GM12878 (cell line): ENCODE measurements around the gene FNIP1. TPM values are rescaled to one million over a fixed set of nuclear protein-coding genes. Genes with fewer than 3 reads are reported as not detected.

ENCODE experiments used
- ATAC-seq: fragments of 200-7000 bp; cut with Tn5 transposase; 3 replicates; pipeline ENCODE4 v1.9.1; 2020; ENCODE audit warnings: mild to moderate bottlenecking, moderate library complexity
- BruUV-seq: library from RNA; stranded (reverse); fragments of 400-500 nt; replicated peaks from 2 replicates; lab custom pipeline; 2021; lab: Mats Ljungman, UMichigan
- CTCF ChIA-PET: fragments of 300-600 bp; sonication (Branson Sonifier 250); formaldehyde crosslinking; extraction: SDS; loops from one replicate; lab custom pipeline; 2021; ENCODE audit warnings: inconsistent platforms; lab: Yijun Ruan, JAX
- POLR2A ChIA-PET: fragments of 350-600 bp; formaldehyde crosslinking; extraction: SDS; loops from one replicate; lab custom pipeline; 2021; ENCODE audit warnings: inconsistent platforms; lab: Charles Lee
- RAD21 ChIA-PET: fragments of 300-600 bp; sonication (Branson Sonifier 250); formaldehyde crosslinking; loops from one replicate; lab custom pipeline; 2023; ENCODE audit warnings: antibody characterized with exemption; ENCODE audit not compliant: unreplicated experiment; lab: Charles Lee
- SMC1A ChIA-PET: fragments of 300-600 bp; sonication (Branson Sonifier 250); formaldehyde crosslinking; loops from one replicate; lab custom pipeline; 2023; ENCODE audit not compliant: unreplicated experiment, uncharacterized antibody; lab: Charles Lee
- DNase-seq: peaks from one replicate; pipeline ENCODE4 v3.0.0-alpha.2; 2011; ENCODE audit warnings: low read depth, low spot score
- FAIRE-seq: peaks from 3 replicates; lab custom pipeline; 2011; peaks lifted over from hg19 to GRCh38; lab: Jason Lieb, UNC
- H2AFZ ChIP-seq: 2 replicates; pipeline ENCODE4 v1.6.0; 2011; ENCODE audit warnings: low read depth, low read length, control low read depth; ENCODE audit not compliant: control insufficient read depth
- H3K27ac ChIP-seq: 2 replicates; pipeline ENCODE4 v1.5.1; 2011; ENCODE audit warnings: control low read depth; ENCODE audit not compliant: control insufficient read depth, insufficient read depth
- H3K27me3 ChIP-seq, 2 experiments: replicated peaks in 1 of 2; 2 replicates each; pipeline versions ENCODE4 v1.6.0 to v1.6.1; 2011; ENCODE audit warnings: low read length in 1 of 2; ENCODE audit not compliant: control insufficient read depth in 2 of 2, insufficient read depth in 2 of 2
- H3K36me3 ChIP-seq, 2 experiments: 2 replicates each; pipeline ENCODE4 v1.5.1; 2011; ENCODE audit warnings: low read length in 1 of 2; ENCODE audit not compliant: control insufficient read depth in 2 of 2, insufficient read depth in 2 of 2
- H3K4me1 ChIP-seq: 2 replicates; pipeline ENCODE4 v1.6.1; 2011; ENCODE audit warnings: mild to moderate bottlenecking, low read length, moderate library complexity, mixed read lengths; ENCODE audit not compliant: control insufficient read depth, insufficient read depth
- H3K4me2 ChIP-seq: 2 replicates; pipeline ENCODE4 v1.6.0; 2011; ENCODE audit warnings: control low read depth; ENCODE audit not compliant: control insufficient read depth, insufficient read depth
- H3K4me3 ChIP-seq: fragments of 200-600 bp; sonication (generic); 2 replicates; pipeline ENCODE4 v1.5.1; 2016
- H3K79me2 ChIP-seq: 2 replicates; pipeline ENCODE4 v1.6.0; 2011; ENCODE audit warnings: low read length; ENCODE audit not compliant: control insufficient read depth, insufficient read depth
- H3K9ac ChIP-seq: 2 replicates; pipeline ENCODE4 v1.8.0; 2011; ENCODE audit warnings: low read length, control low read depth, mixed read lengths; ENCODE audit not compliant: control insufficient read depth, insufficient read depth
- H3K9me3 ChIP-seq: replicated peaks from 3 replicates; pipeline ENCODE4 v1.5.1; 2011; ENCODE audit warnings: mild to moderate bottlenecking, low read length; ENCODE audit not compliant: control insufficient read depth, insufficient read depth
- H4K20me1 ChIP-seq: 2 replicates; pipeline ENCODE4 v1.6.0; 2011; ENCODE audit not compliant: control insufficient read depth, insufficient read depth
- CREB1 ChIP-seq: IDR thresholded peaks from 2 replicates; pipeline ENCODE4 v1.6.1; 2012; ENCODE audit warnings: low read depth, mild to moderate bottlenecking, inconsistent platforms
- FOXM1 ChIP-seq: IDR thresholded peaks from 2 replicates; pipeline ENCODE4 v1.6.1; 2012; ENCODE audit warnings: low read depth, mild to moderate bottlenecking, inconsistent platforms, low read length, moderate library complexity
- GABPA ChIP-seq: IDR thresholded peaks from 2 replicates; pipeline ENCODE4 v1.6.1; 2014; ENCODE audit warnings: antibody characterized with exemption, low read depth, mild to moderate bottlenecking, inconsistent platforms
- GATAD2B ChIP-seq: fragments of 450-650 bp; conservative IDR thresholded peaks from 2 replicates; pipeline ENCODE4 v1.6.1; 2017; ENCODE audit warnings: low read depth, mild to moderate bottlenecking, moderate library complexity
- HCFC1 ChIP-seq: fragments of 150-350 bp; IDR thresholded peaks from 2 replicates; pipeline ENCODE4 v1.6.1; 2014; ENCODE audit warnings: low read length
- KAT2A ChIP-seq: conservative IDR thresholded peaks from 2 replicates; pipeline ENCODE4 v1.6.1; 2011; ENCODE audit warnings: low read depth, low read length; ENCODE audit not compliant: control insufficient read depth
- LARP7 ChIP-seq: fragments of 450-650 bp; IDR thresholded peaks from 2 replicates; pipeline ENCODE4 v1.6.1; 2017; ENCODE audit warnings: mild to moderate bottlenecking
- MTA2 ChIP-seq: fragments of 450-650 bp; IDR thresholded peaks from 2 replicates; pipeline ENCODE4 v1.6.1; 2016; ENCODE audit warnings: low read depth, mild to moderate bottlenecking, moderate library complexity
- MYB ChIP-seq: fragments of 150-350 bp; IDR thresholded peaks from 2 replicates; pipeline ENCODE4 v1.6.1; 2014; ENCODE audit warnings: mild to moderate bottlenecking, low read depth, low read length, borderline replicate concordance
- MYC ChIP-seq: IDR thresholded peaks from 2 replicates; pipeline ENCODE4 v1.6.1; 2011; ENCODE audit warnings: mild to moderate bottlenecking, low read length, moderate library complexity, inconsistent platforms; ENCODE audit not compliant: insufficient read depth, insufficient replicate concordance, insufficient read length, severe bottlenecking
- NR2F1 ChIP-seq: fragments of 450-650 bp; conservative IDR thresholded peaks from 2 replicates; pipeline ENCODE4 v1.6.1; 2017; ENCODE audit warnings: mild to moderate bottlenecking
- PAX8 ChIP-seq: fragments of 450-650 bp; IDR thresholded peaks from 2 replicates; pipeline ENCODE4 v1.6.1; 2017; ENCODE audit warnings: mild to moderate bottlenecking, moderate library complexity
- POLR2AphosphoS2 ChIP-seq: IDR thresholded peaks from 2 replicates; pipeline ENCODE4 v1.6.1; 2011; ENCODE audit warnings: low read depth, mild to moderate bottlenecking, low read length, improper control_type of control experiment, moderate library complexity
- RAD21 ChIP-seq: IDR thresholded peaks from 2 replicates; pipeline ENCODE4 v1.6.1; 2011; ENCODE audit warnings: mild to moderate bottlenecking, low read depth, low read length, moderate library complexity; ENCODE audit not compliant: insufficient read depth
- SRF ChIP-seq, 2 experiments: IDR thresholded peaks; 2 replicates each; pipeline ENCODE4 v1.6.1; 2011; ENCODE audit warnings: low read depth in 2 of 2, low read length in 2 of 2, mild to moderate bottlenecking in 1 of 2, moderate library complexity in 1 of 2
- TARDBP ChIP-seq: IDR thresholded peaks from 2 replicates; pipeline ENCODE4 v1.6.1; 2016; ENCODE audit warnings: borderline replicate concordance
- TBL1XR1 ChIP-seq: IDR thresholded peaks from 2 replicates; pipeline ENCODE4 v1.6.1; 2012; ENCODE audit warnings: low read depth, low read length, improper control_type of control experiment
- USF1 ChIP-seq: IDR thresholded peaks from 2 replicates; pipeline ENCODE4 v1.6.1; 2011; ENCODE audit warnings: borderline replicate concordance, low read depth, mild to moderate bottlenecking, moderate library complexity, mixed read lengths, low read length; ENCODE audit not compliant: insufficient read depth; ENCODE audit errors: extremely low read length
- ZNF592 ChIP-seq: fragments of 450-650 bp; IDR thresholded peaks from 2 replicates; pipeline ENCODE4 v1.6.1; 2017; ENCODE audit warnings: mild to moderate bottlenecking, moderate library complexity
- WGBS: methylation state at CpG from one replicate; pipeline ENCODE4 v1.1.6; 2016; ENCODE audit warnings: low lambda C conversion rate; ENCODE audit not compliant: insufficient replicate concordance, insufficient coverage; ENCODE audit errors: missing lambda C conversion rate; 5-methylcytosine and 5-hydroxymethylcytosine counted together
- in situ Hi-C: fragments of 300-500 bp; cut with MboI; formaldehyde crosslinking; loops from 9 replicates; pipeline ENCODE4 v1.14.3; 2018; ENCODE audit warnings: mixed read lengths
- intact Hi-C: fragments of 100-400 bp; cut with micrococcal nuclease; formaldehyde crosslinking; loops from one replicate; pipeline ENCODE4 v1.14.2; 2022; ENCODE audit not compliant: unreplicated experiment
- polyA plus RNA-seq, 11 experiments: library from polyadenylated mRNA; depleted of rRNA in 4 of 11; unstranded in 6 of 11; stranded (reverse) in 5 of 11; fragments of >200 nt; fragmentation: Nextera tagmentation in 4 of 11; fragmentation: Illumina TruSeq in 1 of 11; extraction: Ambion mirVana in 4 of 11; extraction: Trizol in 1 of 11; gene quantifications; 1 replicate in 1 of 11; 2 replicates in 10 of 11; pipeline versions ENCODE4 v1.2.1 to v1.2.3, GENCODE V29; 2011 to 2016; ENCODE audit warnings: inconsistent platforms in 2 of 11, missing spikeins in 2 of 11, low read depth in 1 of 11
- total RNA-seq, 4 experiments: library from RNA; depleted of rRNA in 3 of 4; stranded (reverse); fragments of >200 nt in 3 of 4; fragmentation: Illumina TruSeq in 1 of 4; extraction: Trizol in 1 of 4; gene quantifications; 2 replicates each; pipeline versions ENCODE4 v1.2.1 to v1.2.3, GENCODE V29; 2013 to 2021

FNIP1 gene
- total and polyA plus RNA-seq, 10 of the 15 experiments (the other 5 are each of a cell fraction or from before 2014, with no cell fraction given), result 4.3 to 18.0 (median 14.0) TPM

GRCh38 chr5:131607418-131607817 lies 189.4 kb downstream of the FNIP1 start:
- H3K4me2 ChIP-seq, result no peak overlapping the region
- FAIRE-seq, result no peak
- POLR2A ChIA-PET, result no interaction called here

More at GRCh38 chr5:131607418-131607817, 189.4 kb downstream of the FNIP1 start:
- no peak overlapping the region for H3K4me3 ChIP-seq
- H3K79me2 ChIP-seq, result peaks cover 66% of the 10 kb centered on the region
- peaks cover 4% of the 10 kb centered on the region for H3K4me1 ChIP-seq
- no peak overlapping the region for H3K9ac ChIP-seq
- TF ChIP-seq PAX8 (no peak), KAT2A (no peak), LARP7 (no peak), SRF (IDR thresholded peaks at IDR 0.05; ENCODE audit: low read depth in 2 of 2, low read length in 2 of 2) (no peak), MYC (no peak), NR2F1 (no peak), CREB1 (no peak), GABPA (no peak), MYB (no peak), POLR2AphosphoS2 (no peak), TBL1XR1 (no peak), HCFC1 (no peak), FOXM1 (no peak), MTA2 (no peak), USF1 (no peak), TARDBP (no peak), GATAD2B (no peak), RAD21 (no peak), ZNF592 (no peak)
- ChIA-PET CTCF (no interaction called here), SMC1A (interaction anchor here (1.2 kb wide), 1 partner anchor 23 kb away, joined by 4 read pairs; no protein-coding TSS in a partner anchor), RAD21 (no interaction called here)
- peaks cover 0 to 2% of the 10 kb centered on the region in 2 experiments; a peak in 2 of 4 replicates for H3K36me3 ChIP-seq
- WGBS, result 96% methylated on average over 4 of the region's 4 CpGs
- H3K9me3 ChIP-seq, result no peaks in the 10 kb centered on the region; the same call in 2 of the 3 replicates
- intact Hi-C loops, result no loop called here
- in situ Hi-C loops, result no loop called here
- H2AFZ ChIP-seq, result no peak overlapping the region
- no TSS peak for BruUV-seq
- H4K20me1 ChIP-seq, result no peaks in the 10 kb centered on the region
- ATAC-seq (no peak), DNase-seq (no peak)
- H3K27ac ChIP-seq, result no peak overlapping the region
- no peaks in the 10 kb centered on the region for H3K27me3 ChIP-seq
